Activated CD8-positive, alpha-beta memory T cell treated with anti-CD3 and anti-CD28 coated beads, Interleukin-2, amount 50 U/mL, for 4 hours (primary cell): ENCODE data around the gene ART1.
"Not testable (repeated sequence)": the region's sequence is repeated elsewhere in the genome, so short reads cannot be mapped to it uniquely, and the experiment has no call there.

ENCODE experiments used
- DNase-seq: peaks from one replicate; pipeline ENCODE4 v3.0.0-alpha.2; 2020

ART1 gene

DNA sequence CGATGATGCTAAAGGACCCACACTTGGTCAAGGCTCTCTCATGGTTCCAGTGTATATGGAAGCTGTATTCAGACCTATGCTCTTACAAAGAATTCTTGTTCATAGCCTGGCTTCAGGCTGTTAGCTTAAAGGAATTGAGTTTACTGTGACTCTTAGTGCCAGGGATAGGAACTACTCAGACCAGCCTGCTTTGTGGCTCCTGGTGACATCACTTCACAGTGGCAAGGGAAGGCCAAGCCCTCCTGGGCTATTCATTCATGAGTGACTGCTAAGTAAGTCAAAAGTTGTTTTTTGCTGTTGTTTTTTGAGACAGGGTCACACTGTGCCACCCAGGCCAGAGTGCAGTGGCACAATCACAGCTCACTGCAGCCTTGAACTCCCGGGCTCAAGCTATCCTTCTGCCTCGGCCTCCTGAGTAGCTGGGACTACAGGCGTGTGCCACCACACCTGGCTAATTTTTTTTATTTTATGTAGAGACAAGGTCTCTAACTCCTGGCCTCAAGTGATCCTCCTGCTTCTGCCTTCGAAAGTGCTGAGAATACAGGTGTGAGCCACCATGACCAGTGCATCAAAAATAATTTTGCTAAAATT, 12.8 kb upstream of the ART1 start:
- no peak for DNase-seq

DNA sequence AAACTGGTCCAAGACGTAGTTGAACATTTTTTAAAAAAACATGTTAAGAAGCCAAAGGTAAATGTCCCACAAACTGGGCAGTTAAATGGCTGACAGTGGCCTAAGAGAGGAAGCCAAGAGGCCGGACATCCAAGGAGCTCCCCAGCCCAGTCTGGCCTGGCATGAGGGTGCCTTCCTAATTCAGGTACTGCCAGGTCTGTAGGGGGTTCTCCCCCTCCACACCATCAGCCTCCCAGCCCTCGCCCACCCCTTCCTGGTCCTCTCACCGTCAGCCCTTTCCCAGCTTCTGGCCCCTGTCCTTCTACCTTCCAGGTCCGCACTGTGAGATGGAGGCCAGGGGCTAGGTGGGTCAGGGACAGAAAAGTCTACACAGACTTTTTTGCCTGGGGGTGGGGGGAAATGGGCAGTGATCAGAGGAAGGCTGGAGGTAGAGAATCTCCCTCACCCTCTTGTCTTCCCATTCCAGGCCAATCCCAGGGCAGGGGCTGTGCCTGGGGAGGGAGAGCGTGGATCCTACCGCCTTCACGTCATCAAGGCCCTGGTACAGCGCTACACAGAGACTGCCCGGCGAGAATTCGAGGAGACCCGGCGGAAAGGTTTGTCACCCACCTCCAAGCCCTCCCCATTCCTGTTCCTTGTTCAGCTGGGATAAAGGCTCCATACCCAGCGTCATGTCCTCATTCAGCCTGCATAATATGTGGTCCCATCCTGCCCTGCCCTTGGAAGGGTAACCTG, 9.1 kb upstream of the ART1 start:
- DNase-seq, result no peak

DNA sequence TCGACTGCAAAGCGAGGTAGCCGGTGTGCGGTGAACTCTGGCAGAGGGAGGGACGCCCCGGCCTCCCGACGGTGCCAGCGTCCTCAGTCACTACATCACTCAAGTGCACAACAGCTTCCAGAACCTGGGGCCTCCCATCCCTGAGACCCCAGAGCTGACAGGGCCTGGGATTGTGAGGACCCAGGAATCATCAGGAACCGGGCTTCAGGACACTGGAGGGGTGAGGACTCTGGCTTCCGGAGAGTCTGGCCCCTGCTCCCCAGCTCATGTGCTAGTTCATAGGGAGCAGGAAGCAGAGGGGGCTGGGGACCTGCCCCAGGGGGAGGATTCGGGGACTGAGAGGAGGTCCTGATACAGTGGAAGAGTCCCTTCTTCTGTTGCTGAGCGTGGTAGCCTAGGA, 7.7 kb upstream of the ART1 start:
- DNase-seq, result no peak

DNA sequence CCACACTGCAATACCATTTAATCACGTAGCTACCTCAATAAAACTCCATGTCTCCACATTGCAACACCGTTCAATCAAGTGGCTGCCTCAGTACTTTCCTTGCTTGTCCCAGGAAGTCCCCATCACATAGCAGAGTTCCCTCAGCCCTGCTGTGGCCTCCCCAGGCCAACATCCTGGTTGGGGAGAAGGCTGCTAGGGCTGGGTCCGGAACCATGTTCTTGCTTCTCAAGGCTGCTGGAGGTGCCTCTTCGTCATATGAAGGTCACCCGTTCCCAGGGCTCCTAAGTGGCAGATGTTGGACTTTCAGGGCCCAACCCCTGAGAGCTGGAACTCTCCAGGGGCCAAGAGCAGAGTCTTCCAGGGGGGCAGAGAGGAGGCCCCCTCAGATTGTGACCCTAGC, 6.4 kb upstream of the ART1 start:
- DNase-seq, result no peak

DNA sequence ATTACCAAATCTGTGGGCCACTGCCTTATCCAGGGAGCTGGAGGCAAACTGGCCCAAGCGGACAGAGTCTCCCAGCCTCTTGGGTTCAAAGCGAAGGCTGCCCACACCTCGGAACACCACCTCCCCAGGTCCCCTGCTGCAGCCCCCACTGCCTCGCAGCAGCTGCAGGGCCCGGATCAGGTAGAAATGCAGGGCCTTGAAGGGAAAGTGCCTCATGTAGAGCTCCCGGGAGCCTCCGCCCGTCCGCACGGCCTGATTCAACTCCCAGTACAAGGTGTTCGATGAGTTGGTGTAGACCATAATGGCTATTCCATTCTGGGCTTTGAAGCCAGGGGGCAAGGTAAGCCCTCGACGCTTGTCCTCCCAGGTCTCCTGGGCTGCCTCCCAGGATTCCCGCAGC, 5.1 kb upstream of the ART1 start:
- no peak for DNase-seq

DNA sequence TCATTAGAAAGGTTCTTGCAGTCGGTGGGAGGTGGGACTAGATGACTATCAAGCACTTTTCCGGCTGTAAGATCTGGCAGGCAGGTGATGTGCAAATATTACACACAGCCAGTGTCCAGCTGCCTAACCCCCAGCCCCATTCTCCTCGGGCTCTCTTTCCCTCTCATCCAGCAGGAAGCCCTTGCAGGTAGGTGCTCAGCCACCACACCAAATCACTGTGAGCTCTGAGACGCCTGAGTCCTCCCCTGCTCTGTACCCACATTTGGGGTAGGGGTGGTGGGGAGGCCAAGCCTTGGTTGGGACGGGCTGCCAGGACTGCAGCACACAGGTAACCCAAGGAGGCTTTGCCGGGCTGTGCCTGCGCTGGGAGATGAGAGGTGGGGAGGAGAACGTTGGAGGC, 3.7 kb upstream of the ART1 start:
- no peak for DNase-seq

DNA sequence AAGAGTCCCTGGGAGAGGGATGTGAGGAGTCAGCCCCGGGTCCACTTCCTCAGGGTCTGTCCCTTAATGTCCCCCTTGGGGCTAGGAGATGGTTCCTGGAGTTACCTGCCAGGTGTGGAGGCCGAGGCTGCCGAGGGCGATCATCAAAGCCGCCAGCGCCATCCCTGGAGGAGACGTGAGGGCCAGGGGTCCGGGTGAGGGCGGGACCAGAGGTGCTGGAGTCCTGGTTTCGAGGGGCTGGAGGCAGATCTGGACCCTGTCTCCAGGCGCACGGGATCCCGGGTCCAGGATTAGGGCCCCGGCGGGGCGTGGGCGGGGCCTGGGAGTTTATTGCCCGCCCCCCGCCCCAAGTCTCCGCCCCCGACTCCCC, 3.2 kb upstream of the ART1 start, which contains the start of gene ART5:
Gene ART5 (minus strand): TSS at position 292 of the 370 bp plus-strand sequence. CDS start 130 bp downstream, at position 162.
- no peak for DNase-seq

DNA sequence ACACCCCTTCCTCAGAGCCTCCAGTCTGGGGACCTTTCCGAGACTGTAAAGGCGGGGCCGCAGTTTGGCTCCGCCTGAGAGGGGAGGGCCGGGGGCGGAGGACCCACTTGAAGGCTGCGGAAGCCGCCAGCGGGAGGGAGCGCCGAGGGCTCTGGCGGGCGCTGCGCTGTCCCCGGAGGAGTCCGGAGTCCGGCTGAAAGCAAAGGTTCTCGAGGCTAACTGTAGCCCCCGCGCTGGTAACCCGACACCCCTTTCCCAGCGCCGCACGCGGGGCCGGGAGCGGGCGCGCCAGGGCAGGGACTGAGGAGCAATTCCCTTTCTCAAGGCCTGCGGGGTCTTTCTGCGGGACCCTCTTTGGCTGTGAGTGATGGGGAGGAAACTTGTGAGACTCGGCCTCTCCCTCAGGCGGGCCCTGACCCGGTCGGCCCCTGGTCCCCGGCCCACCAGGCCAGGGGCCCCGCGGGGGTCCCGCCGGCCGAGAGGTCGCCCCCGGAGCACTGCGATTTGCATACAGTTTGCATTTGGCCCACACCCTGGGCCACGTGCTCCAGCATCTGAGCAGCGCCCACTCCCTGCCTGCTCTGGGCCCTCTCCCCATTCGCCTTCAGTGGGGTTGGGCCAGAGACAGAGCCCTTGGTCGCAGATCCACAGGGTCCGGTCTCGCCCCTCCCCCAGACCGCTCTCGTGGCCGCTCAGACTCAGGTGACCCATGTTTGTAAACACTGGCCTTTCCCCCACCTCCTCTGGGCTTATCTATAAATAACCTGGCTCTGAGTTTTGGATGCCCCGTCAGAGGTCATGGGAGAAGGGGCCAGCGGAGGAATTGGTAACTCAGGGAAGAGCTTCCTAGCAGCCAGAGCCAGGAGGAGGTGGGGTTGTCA, 2.6 kb upstream of the ART1 start:
- DNase-seq, result peak; percentile 78

DNA sequence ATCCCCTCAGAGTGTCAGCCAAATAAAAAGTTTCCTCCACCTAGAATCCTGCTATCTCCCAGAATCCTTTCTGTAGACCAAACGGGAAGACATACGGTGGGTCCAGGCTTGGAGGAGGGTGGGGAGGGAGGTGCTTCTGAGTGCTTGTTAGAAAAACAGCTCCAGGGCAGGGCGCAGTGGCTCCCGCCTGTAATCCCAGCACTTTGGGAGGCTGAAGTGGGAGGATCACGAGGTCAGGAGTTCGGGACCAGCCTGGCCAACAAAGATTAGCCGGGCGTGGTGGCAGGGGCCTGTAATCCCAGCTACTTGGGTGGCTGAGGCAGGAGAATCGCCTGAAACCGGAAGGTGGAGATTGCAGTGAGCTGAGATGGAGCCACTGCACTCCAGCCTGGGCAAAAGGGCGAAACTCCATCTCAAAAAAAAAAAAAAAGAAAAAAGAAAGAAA, 1.8 kb upstream of the ART1 start:
- not testable (repeated sequence) for DNase-seq

DNA sequence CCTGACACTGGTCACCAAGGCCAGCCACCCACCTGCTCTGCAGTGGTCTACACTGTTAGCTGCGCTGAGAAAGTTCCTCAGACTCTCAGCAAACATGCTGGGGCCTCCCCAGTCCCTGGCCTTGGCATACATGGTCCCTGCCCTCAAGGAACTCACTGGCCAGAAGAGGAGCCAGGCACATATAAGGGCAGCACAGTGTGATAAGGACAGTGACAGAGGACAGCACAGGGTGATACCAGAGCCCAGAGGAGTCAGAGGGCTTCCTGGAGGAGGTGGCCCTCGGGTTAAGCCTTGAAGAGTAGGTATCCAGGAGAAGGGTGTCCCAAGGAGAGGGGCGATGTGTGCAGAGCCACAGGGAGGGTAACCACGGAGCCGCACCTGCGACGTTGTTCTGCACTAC, 624 bp downstream of the ART1 start:
- DNase-seq, result no peak

DNA sequence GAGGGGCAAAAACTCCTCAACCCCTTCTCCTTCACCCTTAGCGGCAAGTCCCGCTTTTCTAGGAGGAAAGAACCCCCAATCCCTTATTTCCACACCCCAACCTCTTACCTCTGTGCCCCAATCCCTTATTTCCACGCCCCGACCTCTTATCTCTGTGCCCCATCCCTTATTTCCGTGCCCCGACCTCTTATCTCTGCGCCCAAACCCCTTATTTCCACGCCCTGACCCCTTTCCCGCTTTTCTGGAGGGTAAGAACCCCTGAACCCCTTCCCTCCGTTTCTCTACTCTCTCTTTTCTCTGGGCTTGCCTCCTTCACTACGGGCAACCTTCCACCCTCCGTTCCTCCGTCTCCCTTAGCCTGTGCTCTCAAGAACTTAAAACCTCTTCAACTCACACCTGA, 3.9 kb downstream of the ART1 start:
- DNase-seq, result not testable (repeated sequence)

DNA sequence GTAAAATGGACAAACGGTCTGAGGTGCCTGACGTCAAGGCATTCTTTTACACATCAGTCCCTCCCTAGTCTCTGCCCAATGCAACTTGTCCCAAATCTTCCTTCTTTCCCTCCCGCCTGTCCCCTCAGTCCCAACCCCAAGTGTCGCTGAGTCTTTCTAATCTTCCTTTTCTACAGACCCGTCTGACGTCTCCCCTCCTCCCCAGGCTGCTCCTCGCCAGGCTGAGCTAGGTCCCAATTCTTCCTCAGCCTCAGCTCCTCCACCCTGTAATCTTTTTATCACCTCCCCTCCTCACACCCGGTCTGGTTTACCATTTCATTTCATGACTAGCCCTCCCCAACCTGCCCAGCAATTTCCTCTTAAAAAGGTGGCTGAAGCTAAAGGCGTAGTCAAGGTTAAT, 4.4 kb downstream of the ART1 start:
- DNase-seq, result not testable (repeated sequence)

DNA sequence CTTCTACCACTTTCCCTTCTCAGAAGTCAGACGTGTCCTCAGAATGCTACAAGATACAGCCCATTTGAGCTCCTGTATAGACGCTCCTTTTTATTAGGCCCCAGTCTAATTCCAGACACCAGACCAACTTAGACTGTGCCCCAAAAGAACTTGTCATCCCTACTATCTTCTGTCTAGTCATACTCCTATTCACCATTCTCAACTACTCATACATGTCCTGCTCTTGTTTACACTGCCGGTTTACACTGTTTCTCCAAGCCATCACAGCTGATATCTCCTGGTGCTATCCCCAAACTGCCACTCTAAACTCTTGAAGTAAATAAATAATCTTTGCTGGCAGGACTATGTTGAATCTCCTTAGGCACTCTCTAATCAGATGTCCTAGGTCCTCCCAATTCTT, 7.6 kb downstream of the ART1 start:
- DNase-seq, result not testable (repeated sequence)

DNA sequence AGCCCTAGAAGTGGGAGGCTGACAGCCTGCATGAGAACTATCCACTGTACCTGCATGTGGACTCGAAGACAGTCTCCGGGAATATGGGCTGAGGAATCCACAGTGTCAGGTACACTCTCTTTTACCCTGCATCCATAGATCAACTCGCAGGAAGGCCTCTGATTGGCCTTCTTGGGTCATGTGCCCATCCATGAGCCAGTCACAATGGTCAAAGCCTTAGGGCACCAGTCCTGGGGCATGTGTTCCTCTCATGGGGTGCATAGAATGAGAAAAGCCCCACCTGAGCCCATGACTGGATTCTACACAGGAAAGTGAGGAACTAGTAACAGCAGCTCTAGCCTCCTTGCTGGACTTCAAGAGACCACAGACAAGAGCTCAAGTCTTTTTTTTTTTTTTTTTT, 10.6 kb downstream of the ART1 start:
- no peak for DNase-seq

DNA sequence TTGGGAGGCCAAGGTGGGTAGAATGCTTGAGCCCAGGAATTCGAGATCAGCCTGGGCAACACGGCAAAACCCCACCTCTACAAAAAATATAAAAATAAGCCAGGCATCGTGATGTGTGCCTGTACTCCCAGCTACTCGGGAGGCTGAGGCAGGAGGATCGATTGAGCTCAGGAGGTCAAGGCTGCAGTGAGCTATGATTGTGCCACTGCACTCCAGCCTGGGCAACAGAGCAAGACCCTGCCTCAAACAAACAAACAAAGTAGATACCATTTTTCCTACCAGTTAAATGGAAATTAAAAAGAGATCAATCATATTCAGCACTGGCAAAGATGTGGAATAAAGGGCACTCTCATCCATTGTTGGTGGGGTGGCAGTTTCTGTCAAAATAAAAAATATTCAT, 12.4 kb downstream of the ART1 start:
- not testable (repeated sequence) for DNase-seq

DNA sequence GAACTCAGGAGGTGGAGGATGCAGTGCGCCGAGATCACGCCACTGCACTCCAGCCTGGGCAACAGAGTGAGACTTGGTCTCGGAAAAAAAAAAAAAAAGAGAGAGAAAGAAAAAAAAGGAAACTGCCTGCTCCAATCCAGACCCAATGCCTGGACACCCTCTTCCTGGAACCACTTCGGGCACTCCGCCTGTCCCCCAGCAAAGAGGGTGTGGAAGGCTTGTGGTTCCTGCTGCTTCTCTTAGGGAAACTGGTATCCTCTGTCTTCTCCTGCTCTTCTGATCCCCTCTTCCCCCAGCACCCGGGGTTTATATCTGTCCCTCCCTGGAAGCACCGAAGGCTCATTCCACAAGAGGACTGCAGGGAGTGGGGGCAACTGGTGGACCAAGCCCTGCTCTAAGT, 13.3 kb downstream of the ART1 start:
- DNase-seq, result no peak

DNA sequence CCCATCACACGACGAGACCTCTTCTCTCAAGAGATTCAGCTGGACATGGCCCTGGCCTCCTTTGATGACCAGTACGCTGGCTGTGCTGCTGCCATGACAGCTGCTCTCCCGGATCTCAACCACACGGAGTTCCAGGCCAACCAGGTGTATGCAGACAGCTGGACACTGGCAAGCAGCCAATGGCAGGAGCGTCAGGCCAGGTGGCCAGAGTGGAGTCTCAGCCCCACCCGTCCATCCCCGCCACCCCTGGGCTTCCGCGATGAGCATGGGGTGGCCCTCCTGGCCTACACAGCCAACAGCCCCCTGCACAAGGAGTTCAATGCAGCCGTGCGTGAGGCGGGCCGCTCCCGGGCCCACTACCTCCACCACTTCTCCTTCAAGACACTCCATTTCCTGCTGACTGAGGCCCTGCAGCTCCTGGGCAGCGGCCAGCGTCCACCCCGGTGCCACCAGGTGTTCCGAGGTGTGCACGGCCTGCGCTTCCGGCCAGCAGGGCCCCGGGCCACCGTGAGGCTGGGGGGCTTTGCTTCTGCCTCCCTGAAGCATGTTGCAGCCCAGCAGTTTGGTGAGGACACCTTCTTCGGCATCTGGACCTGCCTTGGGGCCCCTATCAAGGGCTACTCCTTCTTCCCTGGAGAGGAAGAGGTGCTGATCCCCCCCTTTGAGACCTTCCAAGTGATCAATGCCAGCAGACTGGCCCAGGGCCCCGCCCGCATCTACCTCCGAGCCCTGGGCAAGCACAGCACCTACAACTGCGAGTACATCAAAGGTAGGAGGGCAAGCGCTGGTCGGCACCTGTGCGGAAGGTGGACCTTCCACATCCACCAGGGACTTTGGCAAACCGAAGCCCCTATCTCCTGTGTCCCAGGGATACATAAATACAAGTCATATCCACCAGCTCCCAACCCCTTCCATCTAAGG, 14.9 kb downstream of the ART1 start:
- DNase-seq, result no peak

DNA sequence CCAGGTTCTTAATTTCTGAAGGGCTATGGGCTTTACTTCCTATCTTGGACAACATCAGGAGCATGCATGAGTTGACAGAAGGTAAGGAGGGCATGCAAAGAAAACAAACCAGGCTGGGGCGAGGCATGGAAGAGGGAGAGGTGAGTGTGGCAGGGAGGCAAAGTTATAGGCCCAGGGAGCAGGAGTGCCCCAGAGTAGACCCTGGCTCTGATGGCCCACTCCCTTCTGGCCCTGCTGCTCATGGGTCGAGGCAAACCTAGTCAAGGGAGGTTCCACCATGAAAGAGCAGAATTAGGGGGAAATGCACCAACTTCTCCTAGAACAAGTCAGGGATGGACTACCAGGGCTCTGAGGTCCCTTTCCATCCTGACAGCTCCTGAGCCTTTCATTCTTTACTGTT, 16.0 kb downstream of the ART1 start:
- no peak for DNase-seq

DNA sequence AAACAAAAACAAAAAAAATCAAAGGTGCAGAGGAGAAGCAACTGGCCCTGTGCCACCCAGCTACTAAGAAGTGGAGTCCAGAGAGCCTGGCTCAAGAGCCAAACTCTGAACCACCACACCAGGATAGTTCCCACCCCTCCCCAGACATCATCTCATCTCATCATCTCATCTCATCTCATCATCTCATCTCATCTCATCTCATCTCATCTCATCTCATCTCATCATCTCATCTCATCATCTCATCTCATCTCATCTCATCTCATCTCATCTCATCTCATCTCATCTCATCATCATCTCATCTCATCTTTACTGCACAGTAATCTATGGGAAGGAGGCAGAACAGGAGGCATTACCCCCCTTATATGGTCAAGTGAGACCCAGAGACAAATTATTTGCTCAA, 17.9 kb downstream of the ART1 start:
- no peak for DNase-seq

DNA sequence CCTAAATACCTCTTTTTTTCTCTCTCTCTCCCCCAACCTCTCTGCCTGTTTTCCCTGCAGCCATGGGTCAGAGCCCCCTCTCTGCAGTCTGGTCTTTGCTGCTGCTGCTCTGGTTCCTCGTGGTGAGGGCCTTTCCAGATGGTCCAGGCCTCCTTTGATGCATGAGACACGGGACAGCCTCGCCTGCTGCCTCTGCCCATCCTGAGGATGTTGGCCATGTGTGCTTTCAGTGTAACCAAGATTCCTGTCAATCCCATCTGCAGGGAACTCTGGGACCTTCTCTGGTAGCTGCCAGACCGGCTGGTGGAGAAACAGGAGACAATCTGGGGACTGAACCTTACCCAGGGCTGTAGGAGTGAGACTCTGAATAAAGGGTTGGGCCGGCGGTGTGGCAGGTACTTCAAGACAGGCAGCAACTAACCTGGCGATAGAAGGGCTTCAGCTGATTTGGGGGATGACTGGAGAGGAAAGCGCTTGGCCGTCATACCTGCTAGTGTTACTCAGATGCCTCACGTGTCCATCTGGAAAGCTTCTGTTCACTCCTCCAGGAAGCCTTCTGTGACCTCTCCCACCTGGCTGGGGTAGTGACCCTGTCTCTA, 19.2 kb downstream of the ART1 start:
- no peak for DNase-seq

DNA sequence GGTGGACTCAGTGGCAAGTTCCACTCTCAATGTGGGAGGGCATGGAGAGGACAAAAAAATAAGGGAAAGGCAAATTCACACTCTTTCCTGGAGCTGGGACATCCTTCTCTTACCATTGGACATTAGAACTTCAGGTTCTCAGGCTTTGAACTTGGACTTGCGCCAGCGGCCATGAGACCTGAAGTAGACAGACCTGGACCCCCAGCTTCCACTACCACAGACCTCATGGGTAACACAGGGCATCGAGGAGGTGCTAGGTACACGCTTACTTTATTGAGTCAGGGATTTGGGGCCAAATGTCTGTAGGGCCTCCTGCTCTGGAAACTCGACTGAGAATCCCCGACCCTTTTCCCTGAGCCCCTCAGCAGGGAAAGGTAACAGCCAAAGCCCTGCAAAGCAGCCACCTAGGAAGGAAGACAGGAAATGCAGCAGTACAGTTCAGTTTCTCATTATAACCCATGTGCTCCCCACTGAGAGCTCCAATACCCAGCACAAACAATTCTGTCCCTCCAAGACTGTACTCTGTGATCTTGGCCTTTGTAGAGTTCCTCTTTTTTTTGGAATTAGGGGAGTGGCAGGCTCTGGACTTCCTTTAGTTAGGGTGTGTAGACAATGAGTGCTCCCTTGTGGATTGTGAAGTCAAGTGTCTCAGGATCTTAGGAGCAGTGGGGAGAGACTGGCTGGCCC, 20.6 kb downstream of the ART1 start:
- no peak for DNase-seq
